Keratinocyte (primary cell): Measurements from ENCODE around the gene XYLB. TPM values are rescaled to one million over a fixed set of nuclear protein-coding genes. Genes with fewer than 3 reads are reported as not detected.
"Not testable (repeated sequence)": the region's sequence is repeated elsewhere in the genome, so short reads cannot be mapped to it uniquely, and the experiment has no call there.

Source experiments
- DNase-seq: peaks from one replicate; pipeline ENCODE4 v3.0.0-alpha.2; 2011; ENCODE audit warnings: low read depth, missing footprints, low spot score
- FAIRE-seq: peaks from 2 replicates; lab custom pipeline; 2011; peaks lifted over from hg19 to GRCh38; lab: Jason Lieb, UNC
- H2AFZ ChIP-seq: 2 replicates; pipeline ENCODE4 v1.6.0; 2012; ENCODE audit warnings: low read length, control low read depth, inconsistent platforms; ENCODE audit not compliant: control insufficient read depth
- H3K27ac ChIP-seq: 2 replicates; pipeline ENCODE4 v1.5.1; 2011; ENCODE audit warnings: low read length; ENCODE audit not compliant: control insufficient read depth, insufficient read depth
- H3K27me3 ChIP-seq: 3 replicates; pipeline ENCODE4 v1.6.0; 2011; ENCODE audit warnings: low read length; ENCODE audit not compliant: control insufficient read depth, insufficient read depth; ENCODE audit errors: extremely low read depth
- H3K36me3 ChIP-seq, 2 experiments: 2 replicates in 1 of 2; 3 replicates in 1 of 2; pipeline ENCODE4 v1.5.1; 2011; ENCODE audit warnings: low read length in 2 of 2, mild to moderate bottlenecking in 1 of 2; ENCODE audit not compliant: control insufficient read depth in 2 of 2, insufficient read depth in 2 of 2; ENCODE audit errors: extremely low read depth in 1 of 2
- H3K4me1 ChIP-seq: 3 replicates; pipeline ENCODE4 v1.5.1; 2011; ENCODE audit warnings: low read length; ENCODE audit not compliant: control insufficient read depth, insufficient read depth; ENCODE audit errors: extremely low read depth
- H3K4me2 ChIP-seq: 3 replicates; pipeline ENCODE4 v1.6.0; 2011; ENCODE audit warnings: low read depth, low read length; ENCODE audit not compliant: control insufficient read depth, insufficient read depth; ENCODE audit errors: extremely low read depth
- H3K4me3 ChIP-seq, 3 experiments: fragments of 200-600 bp in 1 of 3; sonication (generic) in 1 of 3; 2 replicates in 2 of 3; 3 replicates in 1 of 3; pipeline ENCODE4 v1.5.1; 2011 to 2016; ENCODE audit warnings: low read length in 3 of 3, mild to moderate bottlenecking in 3 of 3, control low read depth in 2 of 3, inconsistent platforms in 1 of 3, low read depth in 1 of 3, mixed read lengths in 1 of 3, mixed run types in 1 of 3, moderate library complexity in 1 of 3; ENCODE audit not compliant: control insufficient read depth in 2 of 3, insufficient read depth in 2 of 3; ENCODE audit errors: extremely low read depth in 1 of 3
- H3K79me2 ChIP-seq: 2 replicates; pipeline ENCODE4 v1.6.0; 2012; ENCODE audit warnings: low read length; ENCODE audit not compliant: control insufficient read depth, insufficient read depth
- H3K9ac ChIP-seq: 3 replicates; pipeline ENCODE4 v1.6.0; 2011; ENCODE audit warnings: low read length; ENCODE audit not compliant: control insufficient read depth, insufficient read depth; ENCODE audit errors: extremely low read depth
- H3K9me1 ChIP-seq: 3 replicates; pipeline ENCODE4 v1.6.0; 2011; ENCODE audit warnings: low read length; ENCODE audit not compliant: control insufficient read depth, insufficient read depth; ENCODE audit errors: extremely low read depth
- H3K9me3 ChIP-seq: 2 replicates; pipeline ENCODE4 v1.5.1; 2012; ENCODE audit warnings: low read depth, low read length; ENCODE audit not compliant: control insufficient read depth
- H4K20me1 ChIP-seq: 3 replicates; pipeline ENCODE4 v1.6.0; 2011; ENCODE audit warnings: low read length; ENCODE audit not compliant: control insufficient read depth, insufficient read depth; ENCODE audit errors: extremely low read depth
- dilution Hi-C: fragments of 300-500 bp; cut with MboI; formaldehyde crosslinking; loops from one replicate; pipeline ENCODE4 v1.7.0; 2020; ENCODE audit warnings: low sequenced_read_pairs; ENCODE audit not compliant: extremely low pct_ligation_motif_present
- polyA plus RNA-seq, 5 experiments: library from polyadenylated mRNA; depleted of rRNA in 3 of 5; stranded (reverse) in 3 of 5; stranded (forward) in 1 of 5; unstranded in 1 of 5; fragments of >200 nt; gene quantifications; 1 replicate in 1 of 5; 2 replicates in 3 of 5; 3 replicates in 1 of 5; pipeline versions ENCODE4 v1.2.1 to v1.2.3, GENCODE V29; 2011 to 2012; ENCODE audit warnings: missing spikeins in 2 of 5, low read depth in 1 of 5, low replicate concordance in 1 of 5

The XYLB gene
- polyA plus RNA-seq, 1 donor (not counting 4 experiments of a cell fraction or from before 2014, with no cell fraction given) = 1.8 TPM

DNA sequence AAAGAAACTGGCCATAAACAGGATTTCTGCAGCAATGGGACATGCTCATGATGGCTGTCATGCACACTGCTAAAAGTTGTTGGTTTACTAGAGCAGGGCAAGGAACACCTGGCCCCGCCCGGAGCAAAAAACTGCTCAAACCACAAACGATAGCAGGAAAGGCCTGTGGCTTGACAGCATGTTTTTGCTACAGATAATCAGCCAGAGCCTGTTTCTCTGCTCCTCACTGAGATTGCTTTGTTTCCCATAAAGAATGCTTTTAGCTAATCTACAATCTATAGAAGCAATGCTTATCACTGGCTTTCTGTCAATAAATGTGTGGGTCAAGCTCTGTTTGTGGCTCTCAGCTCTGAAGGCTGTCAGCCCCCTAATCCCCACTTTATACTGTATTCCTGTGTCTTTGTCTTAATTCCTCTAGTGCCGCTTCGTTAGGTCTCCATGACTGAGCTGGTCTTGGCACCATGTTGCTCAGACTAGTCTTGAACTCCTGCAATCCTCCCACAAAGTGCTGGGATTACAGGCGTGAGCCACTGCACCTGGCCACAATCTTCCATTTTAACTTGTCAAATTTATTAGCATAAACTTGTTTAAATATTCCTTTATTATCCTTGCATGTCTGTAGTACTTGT is 80.3 kb downstream of the XYLB start:
- H3K9me1 ChIP-seq, H2AFZ ChIP-seq, DNase-seq, H3K27ac ChIP-seq, H3K9ac ChIP-seq, H3K9me3 ChIP-seq, H3K36me3 ChIP-seq, H3K79me2 ChIP-seq, H3K4me3 ChIP-seq, H3K4me2 ChIP-seq, H4K20me1 ChIP-seq, dilution Hi-C loops, H3K27me3 ChIP-seq, H3K4me1 ChIP-seq: not testable (repeated sequence)
- FAIRE-seq = peak; percentile 80

DNA sequence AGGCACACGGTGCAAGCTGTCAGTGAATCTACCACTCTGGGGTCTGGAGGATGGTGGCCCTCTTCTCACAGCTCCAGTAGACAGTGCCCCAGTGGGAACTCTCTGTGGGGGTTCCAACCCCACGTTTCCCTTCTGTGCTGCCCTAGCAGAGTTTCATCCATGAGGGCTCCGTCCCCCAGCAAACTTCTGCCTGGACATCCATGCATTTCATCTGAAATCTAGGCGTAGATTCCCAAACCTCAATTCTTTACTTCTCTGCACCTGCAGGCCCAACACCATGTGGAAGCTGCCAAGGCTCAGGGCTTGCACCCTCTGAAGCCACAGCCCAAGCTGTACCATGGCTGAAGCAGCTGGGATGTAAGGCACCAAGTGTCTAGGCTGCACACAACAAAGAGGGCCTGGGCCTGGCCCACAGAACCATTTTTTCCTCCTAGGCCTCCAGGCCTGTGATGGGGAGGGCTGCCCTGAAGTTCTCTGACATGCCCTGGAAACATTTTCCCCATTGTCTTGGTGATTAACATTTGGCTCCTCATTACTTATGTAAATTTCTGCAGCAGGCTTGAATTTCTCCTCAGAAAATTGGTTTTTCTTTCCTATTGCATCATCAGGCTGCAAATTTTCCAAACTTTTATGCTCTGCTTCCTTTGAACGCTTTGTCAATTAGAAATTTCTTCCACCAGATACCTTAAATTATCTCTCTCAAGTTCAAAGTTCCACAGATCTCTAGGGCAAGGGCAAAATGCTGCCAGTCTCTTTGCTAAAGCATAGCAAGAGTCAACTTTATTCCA is 86.5 kb downstream of the XYLB start:
- FAIRE-seq, H3K4me1 ChIP-seq, H3K9me3 ChIP-seq, dilution Hi-C loops, H3K4me3 ChIP-seq, H3K79me2 ChIP-seq, H3K27ac ChIP-seq, H2AFZ ChIP-seq, H3K36me3 ChIP-seq, DNase-seq, H3K27me3 ChIP-seq, H3K4me2 ChIP-seq, H3K9ac ChIP-seq, H4K20me1 ChIP-seq, H3K9me1 ChIP-seq: not testable (repeated sequence)

DNA sequence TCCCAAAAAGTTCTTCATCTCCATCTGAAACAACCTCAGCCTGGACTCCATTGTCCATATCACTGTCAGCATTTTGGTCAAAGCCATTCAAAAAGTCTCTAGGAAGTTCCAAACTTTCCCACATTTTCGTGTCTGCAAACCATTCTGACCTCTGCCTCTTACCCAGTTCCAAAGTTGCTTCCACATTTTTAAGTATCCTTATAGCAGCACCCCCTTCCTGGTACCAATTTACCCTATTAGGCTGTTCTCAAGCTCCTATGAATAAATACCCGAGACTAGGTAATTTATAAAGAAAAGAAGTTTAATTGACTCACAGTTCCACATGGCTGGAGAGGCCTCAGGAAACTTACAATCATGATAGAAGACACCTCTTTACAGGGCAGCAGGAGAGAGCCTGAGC is 87.1 kb downstream of the XYLB start:
- dilution Hi-C loops = not testable (repeated sequence)

GRCh38 chr3:38438436-38439069 is 92.0 kb downstream of the XYLB start:
- FAIRE-seq, H3K9me3 ChIP-seq, H3K79me2 ChIP-seq, H3K4me3 ChIP-seq, H3K27me3 ChIP-seq, H3K36me3 ChIP-seq, H3K9me1 ChIP-seq, H3K27ac ChIP-seq, H4K20me1 ChIP-seq, DNase-seq, H3K4me2 ChIP-seq, H2AFZ ChIP-seq, H3K9ac ChIP-seq, dilution Hi-C loops, H3K4me1 ChIP-seq: not testable (repeated sequence)

More for the DNA sequence above, 87.1 kb downstream of the XYLB start:
- H4K20me1 ChIP-seq, H3K4me3 ChIP-seq, H3K27me3 ChIP-seq, H3K79me2 ChIP-seq, FAIRE-seq, DNase-seq, H3K36me3 ChIP-seq, H3K9me1 ChIP-seq, H3K4me2 ChIP-seq, H3K27ac ChIP-seq, H3K9ac ChIP-seq, H3K4me1 ChIP-seq, H2AFZ ChIP-seq, H3K9me3 ChIP-seq: not testable (repeated sequence)
